GM12872 (cell line): ENCODE results near the gene PROB1.
A peak's percentile ranks its signal among the peaks of the same experiment; 100 is the strongest.

Experiments
- TF ChIP-seq, protein P1 (sequence below): IDR thresholded peaks from 3 replicates; pipeline ENCODE4 v1.5.1; 2011; ENCODE audit warnings: low read depth, mild to moderate bottlenecking, low read length, moderate library complexity; ENCODE audit not compliant: insufficient read depth

PROB1 gene

DNA sequence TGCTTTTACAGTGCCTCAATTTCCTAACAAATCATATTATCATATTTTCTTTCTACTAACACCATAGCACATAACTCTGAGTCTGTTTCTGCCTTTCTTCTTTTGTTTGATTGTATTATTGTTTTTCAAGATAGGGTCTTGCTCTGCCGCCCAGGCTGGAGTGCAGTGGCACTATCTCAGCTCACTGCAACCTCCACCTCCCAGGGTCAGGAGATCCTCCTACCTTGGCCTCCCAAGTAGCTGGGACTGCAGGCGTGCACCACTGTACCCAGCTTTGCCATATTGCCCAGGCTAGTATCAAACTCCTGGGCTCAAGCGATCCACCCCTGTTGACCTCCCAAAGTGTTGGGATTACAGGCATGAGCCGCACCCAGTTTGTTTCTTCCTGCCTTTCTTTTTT is 34.5 kb downstream of the PROB1 start:
- TF ChIP-seq, protein P1, sequence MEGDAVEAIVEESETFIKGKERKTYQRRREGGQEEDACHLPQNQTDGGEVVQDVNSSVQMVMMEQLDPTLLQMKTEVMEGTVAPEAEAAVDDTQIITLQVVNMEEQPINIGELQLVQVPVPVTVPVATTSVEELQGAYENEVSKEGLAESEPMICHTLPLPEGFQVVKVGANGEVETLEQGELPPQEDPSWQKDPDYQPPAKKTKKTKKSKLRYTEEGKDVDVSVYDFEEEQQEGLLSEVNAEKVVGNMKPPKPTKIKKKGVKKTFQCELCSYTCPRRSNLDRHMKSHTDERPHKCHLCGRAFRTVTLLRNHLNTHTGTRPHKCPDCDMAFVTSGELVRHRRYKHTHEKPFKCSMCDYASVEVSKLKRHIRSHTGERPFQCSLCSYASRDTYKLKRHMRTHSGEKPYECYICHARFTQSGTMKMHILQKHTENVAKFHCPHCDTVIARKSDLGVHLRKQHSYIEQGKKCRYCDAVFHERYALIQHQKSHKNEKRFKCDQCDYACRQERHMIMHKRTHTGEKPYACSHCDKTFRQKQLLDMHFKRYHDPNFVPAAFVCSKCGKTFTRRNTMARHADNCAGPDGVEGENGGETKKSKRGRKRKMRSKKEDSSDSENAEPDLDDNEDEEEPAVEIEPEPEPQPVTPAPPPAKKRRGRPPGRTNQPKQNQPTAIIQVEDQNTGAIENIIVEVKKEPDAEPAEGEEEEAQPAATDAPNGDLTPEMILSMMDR: no peak

DNA sequence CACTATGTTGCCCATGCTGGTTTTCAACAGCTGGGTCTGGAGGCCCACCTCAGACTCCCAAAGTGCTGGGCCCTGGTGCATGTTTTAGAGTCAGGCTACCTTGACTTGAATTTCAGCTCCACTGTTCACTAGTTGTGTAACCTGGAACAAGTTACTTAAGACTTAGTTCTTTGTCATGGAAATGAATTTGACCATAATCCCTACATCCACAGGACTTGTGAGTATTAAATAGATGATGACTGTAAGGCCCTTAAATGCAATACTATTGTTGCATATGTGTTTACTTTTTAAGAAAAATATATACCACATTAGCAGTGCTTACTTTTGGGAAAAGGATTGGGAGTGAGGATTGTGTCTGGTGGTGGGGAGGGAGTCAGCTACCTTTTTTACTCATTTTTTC is 36.8 kb downstream of the PROB1 start:
- TF ChIP-seq, protein P1: no peak

DNA sequence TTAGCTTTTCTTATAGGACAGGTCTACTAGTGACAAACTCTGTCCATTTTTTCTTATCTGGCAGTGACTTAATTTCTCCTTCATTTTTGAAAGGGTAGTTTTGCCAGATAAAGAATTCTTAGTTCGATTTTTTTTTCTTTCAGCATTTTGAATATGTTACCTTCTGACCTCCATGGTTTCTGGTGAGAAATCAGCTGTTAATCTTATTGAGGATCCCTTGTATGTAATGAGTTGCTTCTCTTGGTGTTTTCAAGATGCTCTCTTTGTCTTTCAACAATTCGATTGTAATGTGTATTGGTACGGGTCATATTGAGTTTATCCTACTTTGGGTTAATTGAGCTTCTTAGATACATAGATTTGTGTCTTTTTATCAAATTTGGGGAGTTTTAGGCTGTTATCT is 40.7 kb downstream of the PROB1 start:
- TF ChIP-seq, protein P1: no peak

DNA sequence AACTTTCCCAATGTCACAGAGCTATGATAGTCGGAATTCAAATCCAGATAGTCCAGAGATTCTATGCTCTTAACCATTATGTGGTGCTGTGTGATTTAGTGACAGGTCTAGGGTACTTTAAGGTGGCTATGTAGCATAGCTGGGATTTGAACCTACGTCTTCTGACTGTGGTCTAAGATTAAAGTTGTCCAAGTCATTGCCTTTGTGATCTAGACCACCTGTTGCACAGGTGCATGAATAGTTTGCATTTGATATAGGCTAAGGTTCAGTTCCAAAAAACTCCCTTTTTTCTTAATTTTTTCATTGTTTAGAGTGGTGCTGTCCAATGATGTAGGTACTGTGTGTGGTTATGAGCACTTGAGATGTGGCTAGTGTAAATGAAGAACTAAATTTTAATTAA is 50.7 kb downstream of the PROB1 start:
- TF ChIP-seq, protein P1: no peak

DNA sequence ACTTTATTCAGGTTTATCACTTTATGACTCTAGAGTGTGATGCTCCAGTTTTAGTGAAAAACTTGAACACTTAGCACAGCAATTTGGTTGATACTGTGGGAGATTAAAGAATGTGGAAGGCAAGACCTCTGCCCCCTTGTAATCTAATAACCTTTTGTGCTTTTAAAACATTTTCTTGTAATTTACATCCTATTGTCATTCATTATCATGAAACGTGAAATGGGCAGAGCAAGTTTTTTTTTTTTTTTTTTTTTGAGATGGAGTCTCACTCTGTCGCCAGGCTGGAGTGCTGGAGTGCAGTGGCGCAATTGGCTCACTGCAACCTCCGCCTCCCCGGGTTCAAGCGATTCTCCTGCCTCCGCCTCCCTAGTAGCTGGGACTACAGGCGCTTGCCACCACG is 51.4 kb downstream of the PROB1 start:
- TF ChIP-seq, protein P1: no peak

DNA sequence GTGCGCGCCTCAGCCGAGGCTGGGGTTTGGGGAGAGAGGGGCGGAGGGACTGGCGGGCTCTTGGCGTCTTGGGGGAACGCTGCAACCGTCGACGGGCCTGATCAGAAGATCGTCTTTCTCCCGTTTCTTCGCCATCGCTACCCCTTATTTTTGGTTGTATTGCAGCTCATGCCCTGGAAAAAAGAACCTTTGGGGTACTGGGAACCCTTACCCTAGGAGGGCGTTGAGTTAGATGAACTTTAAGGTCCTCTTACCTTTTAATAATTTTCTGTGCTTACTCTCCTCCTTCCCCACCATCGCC is 52.5 kb downstream of the PROB1 start:
- TF ChIP-seq, protein P1: no peak

DNA sequence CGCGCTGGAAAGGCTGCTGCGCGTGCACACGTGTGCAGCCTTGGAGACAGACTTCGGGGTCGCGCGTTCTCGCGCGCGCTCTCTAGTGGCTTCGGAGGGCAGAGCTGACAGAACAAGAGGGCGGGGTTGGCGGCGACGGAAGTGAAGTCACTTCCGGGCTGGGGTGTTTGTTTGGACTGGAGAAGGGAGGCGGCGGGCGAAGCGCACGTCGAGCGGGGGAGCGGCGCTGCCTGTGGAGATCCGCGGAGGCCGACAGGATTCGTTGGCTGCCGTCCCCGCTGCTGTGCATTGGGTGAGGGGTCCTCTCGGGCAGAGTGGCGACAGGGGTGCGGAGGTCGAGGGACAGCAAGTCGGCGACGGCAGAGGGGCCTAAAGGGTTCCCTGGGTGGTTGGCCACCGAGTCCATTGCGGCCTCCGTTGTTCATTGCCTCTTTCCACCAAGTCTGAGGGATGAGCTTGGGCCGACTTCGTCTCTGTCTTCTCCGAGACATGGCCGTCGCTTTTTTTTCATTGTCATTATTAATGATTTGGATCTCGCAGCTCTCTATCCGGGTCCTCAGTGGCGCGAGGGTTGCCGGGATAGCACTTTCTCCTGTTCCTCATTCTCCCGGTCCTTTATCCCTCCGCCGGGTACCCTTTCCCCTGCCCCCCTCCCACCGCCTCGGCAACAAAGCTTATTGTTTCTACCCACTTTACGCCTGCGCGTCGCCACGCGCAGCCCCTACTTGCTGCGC is 53.0 kb downstream of the PROB1 start, which contains the start of gene PAIP2:
Gene PAIP2 (plus strand): TSS at position 166 of the 734 bp plus-strand sequence. CDS start 21,931 bp downstream, outside the sequence.
- TF ChIP-seq, protein P1: peak; percentile 84
